ENCODE results near the gene EFNA3. TPM values are rescaled to one million over a fixed set of nuclear protein-coding genes. Genes with fewer than 3 reads are reported as not detected.

EFNA3 gene
- total RNA-seq, 4 donors from 2014 or later, result 111 to 150 (median 129) TPM

DNA sequence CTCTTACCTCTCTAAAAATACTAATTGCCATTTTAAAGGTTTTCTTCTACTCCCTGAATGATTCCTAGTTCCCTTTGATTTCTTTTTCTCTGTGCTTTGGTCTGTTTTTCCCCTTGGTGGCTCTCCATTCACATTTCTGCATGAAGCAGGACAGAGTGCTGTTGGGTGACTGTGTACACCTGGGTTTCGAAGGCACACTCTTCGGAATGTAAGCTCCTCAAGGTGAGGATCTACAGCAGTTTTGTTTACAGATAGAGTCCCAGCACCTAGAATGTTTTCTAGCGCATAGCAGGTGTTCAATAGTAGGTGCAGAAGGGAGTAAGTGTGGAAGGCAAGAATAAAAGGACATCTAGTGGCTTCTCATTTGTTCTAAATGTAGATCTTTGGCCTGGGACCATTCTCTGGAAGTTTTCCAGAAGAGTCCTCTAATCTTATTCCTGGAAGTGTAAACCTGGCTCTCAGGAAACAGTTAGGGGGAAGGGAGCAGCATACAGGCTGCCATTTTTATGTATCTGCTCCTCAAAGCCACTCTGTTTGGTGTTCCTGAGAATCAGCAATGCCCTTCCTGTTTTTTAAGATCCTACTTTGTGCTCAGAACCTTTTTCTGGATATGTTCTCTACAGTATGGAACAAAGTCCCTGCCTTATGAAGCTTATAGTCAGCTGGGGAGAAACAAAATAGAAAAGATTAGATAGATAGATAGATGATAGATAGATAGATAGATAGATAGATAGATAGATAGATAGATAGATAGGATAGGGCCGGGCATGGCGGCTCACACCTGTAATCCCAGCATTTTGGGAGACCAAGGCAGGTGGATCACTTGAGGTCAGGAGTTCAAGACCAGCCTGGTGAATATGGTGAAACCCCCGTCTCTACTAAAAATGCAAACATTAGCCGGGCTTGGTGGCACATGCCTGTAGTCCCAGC is 26.2 kb downstream of the EFNA3 start:
- DNase-seq (ENCODE audit: low spot score in 2 of 2), result no peak
- TF ChIP-seq, protein P1, sequence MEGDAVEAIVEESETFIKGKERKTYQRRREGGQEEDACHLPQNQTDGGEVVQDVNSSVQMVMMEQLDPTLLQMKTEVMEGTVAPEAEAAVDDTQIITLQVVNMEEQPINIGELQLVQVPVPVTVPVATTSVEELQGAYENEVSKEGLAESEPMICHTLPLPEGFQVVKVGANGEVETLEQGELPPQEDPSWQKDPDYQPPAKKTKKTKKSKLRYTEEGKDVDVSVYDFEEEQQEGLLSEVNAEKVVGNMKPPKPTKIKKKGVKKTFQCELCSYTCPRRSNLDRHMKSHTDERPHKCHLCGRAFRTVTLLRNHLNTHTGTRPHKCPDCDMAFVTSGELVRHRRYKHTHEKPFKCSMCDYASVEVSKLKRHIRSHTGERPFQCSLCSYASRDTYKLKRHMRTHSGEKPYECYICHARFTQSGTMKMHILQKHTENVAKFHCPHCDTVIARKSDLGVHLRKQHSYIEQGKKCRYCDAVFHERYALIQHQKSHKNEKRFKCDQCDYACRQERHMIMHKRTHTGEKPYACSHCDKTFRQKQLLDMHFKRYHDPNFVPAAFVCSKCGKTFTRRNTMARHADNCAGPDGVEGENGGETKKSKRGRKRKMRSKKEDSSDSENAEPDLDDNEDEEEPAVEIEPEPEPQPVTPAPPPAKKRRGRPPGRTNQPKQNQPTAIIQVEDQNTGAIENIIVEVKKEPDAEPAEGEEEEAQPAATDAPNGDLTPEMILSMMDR (IDR thresholded peaks at IDR 0.05), result no peak
- TF ChIP-seq POLR2A (IDR thresholded peaks at IDR 0.05), result no peak
- H3K4me3 ChIP-seq (ENCODE audit: low read depth, poor library complexity, severe bottlenecking), result no peak overlapping the region
- 83 to 84% methylated on average over 7 of the region's 7 CpGs for WGBS, 2 donors
- intact Hi-C loops (cut with DNase I; ENCODE audit: low total_unique reads), result no loop called here

DNA sequence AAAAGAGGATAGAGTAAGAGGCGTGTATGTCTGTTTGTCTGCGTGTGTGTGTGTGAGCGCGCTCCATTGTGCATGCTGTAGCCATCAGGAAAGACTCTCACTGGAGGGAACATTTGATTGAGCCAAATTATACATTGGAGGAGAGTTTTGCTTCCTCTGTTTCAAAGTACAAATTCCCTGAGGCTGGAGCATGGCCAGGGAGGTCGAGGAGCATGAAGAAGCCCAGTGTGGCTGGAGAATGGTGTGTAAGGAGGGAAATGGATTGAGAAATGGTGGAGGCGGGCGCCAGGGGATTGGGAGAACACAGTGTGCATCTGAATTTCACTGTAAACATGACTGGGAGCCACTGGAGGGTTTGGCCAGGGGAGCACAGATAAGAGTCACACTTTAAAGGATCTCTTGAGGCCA is 27.0 kb downstream of the EFNA3 start:
- no peak for DNase-seq (ENCODE audit: low spot score in 2 of 2)
- intact Hi-C loops (cut with DNase I; ENCODE audit: low total_unique reads), result no loop called here
- 77 to 81% methylated on average over 7 of the region's 7 CpGs for WGBS, 2 donors
- no peak overlapping the region for H3K4me3 ChIP-seq (ENCODE audit: low read depth, poor library complexity, severe bottlenecking)
- TF ChIP-seq, protein P1 (IDR thresholded peaks at IDR 0.05), result no peak
- no peak for TF ChIP-seq POLR2A (IDR thresholded peaks at IDR 0.05)

DNA sequence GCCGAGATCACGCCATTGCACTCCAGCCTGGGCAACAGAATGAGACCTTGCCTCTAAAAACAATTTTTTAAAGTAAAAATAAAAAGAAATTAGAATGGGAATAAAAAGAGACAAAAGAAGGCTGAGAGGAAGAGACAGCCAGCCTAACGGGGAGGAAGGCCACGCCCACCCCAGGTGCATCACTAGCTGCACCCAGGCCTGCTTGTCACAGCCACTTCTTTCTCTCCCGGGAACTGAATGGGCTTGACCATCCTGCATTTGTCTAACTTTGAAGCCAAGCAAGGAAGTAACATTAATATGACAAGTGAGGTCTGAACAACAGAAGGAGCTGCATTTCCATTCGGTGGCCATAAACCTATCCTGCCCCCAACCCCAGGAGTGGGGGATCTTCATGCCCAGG is 28.2 kb downstream of the EFNA3 start:
- TF ChIP-seq POLR2A (IDR thresholded peaks at IDR 0.05), result no peak
- TF ChIP-seq, protein P1 (IDR thresholded peaks at IDR 0.05), result no peak
- DNase-seq (ENCODE audit: low spot score in 2 of 2), result no peak
- 85 to 89% methylated on average over 6 of the region's 6 CpGs for WGBS, 2 donors
- intact Hi-C loops (cut with DNase I; ENCODE audit: low total_unique reads), result no loop called here
- H3K4me3 ChIP-seq (ENCODE audit: low read depth, poor library complexity, severe bottlenecking), result no peak overlapping the region

DNA sequence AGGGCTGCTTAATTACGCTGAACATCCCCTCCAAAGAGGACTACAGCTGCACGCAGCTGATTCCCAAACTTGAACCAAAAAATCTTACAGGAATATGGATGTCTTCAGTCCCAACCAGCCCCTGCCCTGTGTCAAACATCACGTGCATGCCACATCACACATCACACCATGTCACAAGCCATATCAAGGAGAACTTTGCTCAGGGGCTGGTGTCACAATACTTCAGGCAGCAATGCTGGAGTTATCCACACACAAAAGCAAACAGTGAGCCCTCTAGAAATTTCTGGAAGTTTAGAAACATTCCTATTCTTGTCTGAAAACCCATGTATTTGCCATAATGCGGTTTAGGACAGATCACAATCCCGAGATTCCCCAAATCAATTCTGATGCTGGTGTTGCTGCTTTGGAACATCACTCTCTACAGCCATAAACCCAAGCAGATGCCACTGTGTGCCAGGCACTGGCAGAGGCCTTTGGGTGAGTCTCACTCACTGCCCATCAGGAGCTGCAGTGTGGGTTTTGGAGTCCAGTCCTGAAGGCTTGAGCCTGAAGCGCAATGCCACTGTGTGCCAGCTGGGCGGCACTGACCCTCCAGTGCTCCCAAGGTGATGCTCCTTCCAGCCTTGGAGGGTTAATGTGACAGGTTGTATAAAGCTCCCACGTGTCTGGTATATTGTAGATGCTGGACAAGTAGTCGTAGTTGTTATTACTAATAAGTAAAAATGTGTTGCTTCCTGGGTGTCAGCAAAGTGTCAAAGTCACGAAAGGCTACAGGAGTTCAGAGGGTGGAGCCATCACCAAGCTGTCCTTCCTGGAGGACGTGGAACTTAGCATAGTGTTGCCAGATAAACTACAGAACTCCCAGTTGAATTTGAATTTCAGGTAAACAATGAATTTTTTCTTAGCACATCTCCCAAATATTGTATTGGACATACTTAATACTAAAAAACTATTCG is 28.9 kb downstream of the EFNA3 start:
- no peak for TF ChIP-seq POLR2A (IDR thresholded peaks at IDR 0.05)
- no peak for DNase-seq (ENCODE audit: low spot score in 2 of 2)
- WGBS, 2 donors, result 83 to 85% methylated on average over 12 of the region's 12 CpGs
- H3K4me3 ChIP-seq (ENCODE audit: low read depth, poor library complexity, severe bottlenecking), result no peak overlapping the region
- intact Hi-C loops (cut with DNase I; ENCODE audit: low total_unique reads), result no loop called here

DNA sequence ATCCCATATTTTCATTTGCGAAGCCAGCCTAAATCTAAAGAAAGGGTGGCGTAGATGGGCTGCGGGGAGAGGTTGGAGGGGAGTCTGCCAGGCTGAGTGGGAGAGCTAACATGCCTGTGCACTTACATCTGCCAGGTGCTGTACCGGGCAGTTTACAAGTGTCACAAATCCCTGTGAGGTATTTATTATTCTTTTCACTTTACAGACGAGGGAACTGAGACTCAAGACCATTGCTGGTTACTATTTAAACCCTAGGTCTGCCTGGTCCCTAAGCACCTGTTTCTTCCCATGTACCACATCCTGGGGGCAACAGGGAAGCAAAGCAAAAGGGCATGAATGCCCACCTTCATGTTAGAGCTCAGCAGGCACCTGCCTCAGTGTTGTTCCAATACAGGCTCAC is 29.7 kb downstream of the EFNA3 start:
- 72 to 82% methylated on average over 5 of the region's 5 CpGs for WGBS, 2 donors
- H3K4me3 ChIP-seq (ENCODE audit: low read depth, poor library complexity, severe bottlenecking), result no peak overlapping the region
- no peak for TF ChIP-seq POLR2A (IDR thresholded peaks at IDR 0.05)
- TF ChIP-seq, protein P1 (IDR thresholded peaks at IDR 0.05), result no peak
- intact Hi-C loops (cut with DNase I; ENCODE audit: low total_unique reads), result no loop called here
- no peak for DNase-seq (ENCODE audit: low spot score in 2 of 2)

DNA sequence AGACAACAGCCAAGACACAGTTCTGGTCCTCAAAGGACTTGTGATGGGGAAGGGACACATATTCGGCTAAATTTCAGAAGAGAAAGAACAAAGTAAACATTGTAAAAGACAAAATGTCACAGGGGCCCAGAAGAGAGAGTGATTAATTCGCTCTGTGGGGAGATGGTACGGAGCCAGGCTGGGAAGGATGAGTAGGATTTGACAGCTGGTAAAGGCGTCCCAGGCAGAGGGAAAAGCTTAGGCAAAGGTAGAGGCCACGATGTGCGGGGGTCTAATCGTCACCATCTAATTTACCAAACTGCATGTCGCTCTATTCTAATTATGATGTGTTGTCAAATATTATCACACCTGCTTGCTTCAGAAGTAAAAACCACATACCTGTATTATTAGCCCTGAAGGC is 31.7 kb downstream of the EFNA3 start:
- 78 to 85% methylated on average over 8 of the region's 8 CpGs for WGBS, 2 donors

More for the DNA sequence above, 31.7 kb downstream of the EFNA3 start:
- no peak for DNase-seq (ENCODE audit: low spot score in 2 of 2)
- TF ChIP-seq, protein P1 (IDR thresholded peaks at IDR 0.05), result no peak
- TF ChIP-seq POLR2A (IDR thresholded peaks at IDR 0.05), result no peak
- intact Hi-C loops (cut with DNase I; ENCODE audit: low total_unique reads), result no loop called here
- no peak overlapping the region for H3K4me3 ChIP-seq (ENCODE audit: low read depth, poor library complexity, severe bottlenecking)
